SK-N-SH treated with all-trans-retinoic acid at 6 μM for 48 hours (cell line): Measurements from ENCODE around the gene DOCK4.

Source experiments
- ATAC-seq: fragments of 200-7000 bp; cut with Tn5 transposase; 3 replicates; pipeline ENCODE4 v1.9.1; 2020; ENCODE audit warnings: mild to moderate bottlenecking, moderate library complexity
- ARNTL ChIP-seq: fragments of 450-650 bp; formaldehyde crosslinking; IDR thresholded peaks from 2 replicates; pipeline ENCODE4 v1.5.0; 2020; ENCODE audit warnings: low read depth, mild to moderate bottlenecking, moderate library complexity, borderline replicate concordance
- BACH2 ChIP-seq: fragments of 250-450 bp; sonication (Bioruptor Pico); IDR thresholded peaks from 2 replicates; pipeline ENCODE4 v1.9.0; 2021; ENCODE audit warnings: mild to moderate bottlenecking, borderline replicate concordance
- CREB5 ChIP-seq: fragments of 250-450 bp; sonication (Bioruptor Pico); IDR thresholded peaks from 2 replicates; pipeline ENCODE4 v1.5.1; 2020; ENCODE audit warnings: low read depth, mild to moderate bottlenecking, moderate library complexity
- ISL1 ChIP-seq: fragments of 250-450 bp; sonication (Bioruptor Pico); IDR thresholded peaks from 2 replicates; pipeline ENCODE4 v2.1.2; 2022; ENCODE audit warnings: mild to moderate bottlenecking, moderate library complexity
- PATZ1 ChIP-seq: fragments of 250-450 bp; sonication (Bioruptor Pico); IDR thresholded peaks from 2 replicates; pipeline ENCODE4 v1.8.0; 2020; ENCODE audit warnings: mild to moderate bottlenecking, moderate library complexity, borderline replicate concordance
- POU6F1 ChIP-seq: fragments of 250-450 bp; sonication (Bioruptor Pico); IDR thresholded peaks from 2 replicates; pipeline ENCODE4 v1.8.0; 2021; ENCODE audit warnings: low read depth, mild to moderate bottlenecking, moderate library complexity, borderline replicate concordance
- PPARA ChIP-seq: fragments of 250-450 bp; sonication (Bioruptor Pico); IDR thresholded peaks from 2 replicates; pipeline ENCODE4 v1.5.0; 2020; ENCODE audit warnings: mild to moderate bottlenecking, borderline replicate concordance
- RARB ChIP-seq: fragments of 250-450 bp; sonication (Bioruptor Pico); IDR thresholded peaks from 2 replicates; pipeline ENCODE4 v1.8.0; 2021; ENCODE audit warnings: mild to moderate bottlenecking, moderate library complexity
- TCF4 ChIP-seq: fragments of 250-450 bp; sonication (Bioruptor Pico); IDR thresholded peaks from 2 replicates; pipeline ENCODE4 v1.8.0; 2021; ENCODE audit warnings: mild to moderate bottlenecking, moderate library complexity, borderline replicate concordance
- TOX ChIP-seq: fragments of 250-450 bp; sonication (Bioruptor Pico); IDR thresholded peaks from 2 replicates; pipeline ENCODE4 v1.8.0; 2021; ENCODE audit warnings: mild to moderate bottlenecking, moderate library complexity, borderline replicate concordance
- TSHZ2 ChIP-seq: fragments of 250-450 bp; sonication (Bioruptor Pico); IDR thresholded peaks from 2 replicates; pipeline ENCODE4 v1.5.0; 2020; ENCODE audit warnings: mild to moderate bottlenecking, moderate library complexity
- ZC3H10 ChIP-seq: fragments of 250-450 bp; sonication (Bioruptor Pico); IDR thresholded peaks from 2 replicates; pipeline ENCODE4 v1.5.1; 2021; ENCODE audit warnings: mild to moderate bottlenecking, moderate library complexity
- ZFP3 ChIP-seq: fragments of 250-450 bp; sonication (Bioruptor Pico); IDR thresholded peaks from 2 replicates; pipeline ENCODE4 v1.5.0; 2020; ENCODE audit warnings: mild to moderate bottlenecking, moderate library complexity
- ZFP30 ChIP-seq: fragments of 450-650 bp; formaldehyde crosslinking; IDR thresholded peaks from 2 replicates; pipeline ENCODE4 v1.5.0; 2022; ENCODE audit warnings: mild to moderate bottlenecking, moderate library complexity
- ZNF565 ChIP-seq: fragments of 450-650 bp; formaldehyde crosslinking; conservative IDR thresholded peaks from 2 replicates; pipeline ENCODE4 v1.5.0; 2020; ENCODE audit warnings: low read depth, mild to moderate bottlenecking, moderate library complexity
- ZNF70 ChIP-seq: fragments of 450-650 bp; formaldehyde crosslinking; IDR thresholded peaks from 2 replicates; pipeline ENCODE4 v1.5.0; 2020; ENCODE audit warnings: mild to moderate bottlenecking, moderate library complexity
- ZNF8 ChIP-seq: fragments of 450-650 bp; formaldehyde crosslinking; IDR thresholded peaks from 2 replicates; pipeline ENCODE4 v1.5.0; 2020; ENCODE audit warnings: mild to moderate bottlenecking, moderate library complexity

Gene DOCK4

GRCh38 chr7:111990643-111991042 is 215.6 kb downstream of the DOCK4 start:
- ATAC-seq, result no peak
- TF ChIP-seq POU6F1 (CRISPR knock-in tag) (no peak), RARB (no peak), ZC3H10 (CRISPR knock-in tag) (no peak), ZNF70 (no peak), ZNF8 (CRISPR knock-in tag) (no peak), CREB5 (CRISPR knock-in tag) (no peak), PPARA (CRISPR knock-in tag) (no peak), BACH2 (CRISPR knock-in tag) (no peak), TSHZ2 (no peak), ZNF565 (no peak), ISL1 (CRISPR knock-in tag) (no peak)

GRCh38 chr7:111987886-111988285 is 218.3 kb downstream of the DOCK4 start:
- TF ChIP-seq PPARA (CRISPR knock-in tag), result no peak
- TF ChIP-seq ARNTL (CRISPR knock-in tag), result no peak
- no peak for TF ChIP-seq BACH2 (CRISPR knock-in tag)
- TF ChIP-seq TSHZ2, result no peak
- no peak for ATAC-seq

GRCh38 chr7:111987115-111987826 is 218.9 kb downstream of the DOCK4 start:
- TF ChIP-seq ZC3H10 (CRISPR knock-in tag) (peak; percentile 91), ZNF565 (no peak), ISL1 (CRISPR knock-in tag) (peak; percentile 73), ARNTL (CRISPR knock-in tag) (no peak), RARB (no peak), BACH2 (CRISPR knock-in tag) (no peak), ZFP30 (CRISPR knock-in tag) (no peak), PATZ1 (no peak), ZNF70 (no peak), ZNF8 (CRISPR knock-in tag) (no peak), TOX (CRISPR knock-in tag) (peak; percentile 93; the same call in 1 of the 2 replicates)
- peak; percentile 67 for ATAC-seq

GRCh38 chr7:111986601-111987000 is 219.6 kb downstream of the DOCK4 start:
- ATAC-seq, result no peak
- no peak for TF ChIP-seq BACH2 (CRISPR knock-in tag)
- no peak for TF ChIP-seq ZNF8 (CRISPR knock-in tag)
- TF ChIP-seq PATZ1, result no peak
- no peak for TF ChIP-seq ZNF70
- no peak for TF ChIP-seq TCF4 (CRISPR knock-in tag)
- no peak for TF ChIP-seq ZFP3
- TF ChIP-seq ARNTL (CRISPR knock-in tag), result no peak
- TF ChIP-seq POU6F1 (CRISPR knock-in tag), result no peak
